HL-60/S4 treated with phorbol 12-myristate 13-acetate at 8.2 ng/mL for 4 days and 3 days (cell line): Measurements from ENCODE around the gene PIEZO1.

ENCODE experiments used
- in situ Hi-C: fragments of 300-500 bp; cut with MboI; formaldehyde crosslinking; loops from 2 replicates; pipeline ENCODE4 v1.15.0; 2022; ENCODE audit warnings: low sequenced_read_pairs

Gene PIEZO1

GRCh38 chr16:88770461-88771293 is 14.3 kb downstream of the PIEZO1 start:
- in situ Hi-C loops = no loop called here

DNA sequence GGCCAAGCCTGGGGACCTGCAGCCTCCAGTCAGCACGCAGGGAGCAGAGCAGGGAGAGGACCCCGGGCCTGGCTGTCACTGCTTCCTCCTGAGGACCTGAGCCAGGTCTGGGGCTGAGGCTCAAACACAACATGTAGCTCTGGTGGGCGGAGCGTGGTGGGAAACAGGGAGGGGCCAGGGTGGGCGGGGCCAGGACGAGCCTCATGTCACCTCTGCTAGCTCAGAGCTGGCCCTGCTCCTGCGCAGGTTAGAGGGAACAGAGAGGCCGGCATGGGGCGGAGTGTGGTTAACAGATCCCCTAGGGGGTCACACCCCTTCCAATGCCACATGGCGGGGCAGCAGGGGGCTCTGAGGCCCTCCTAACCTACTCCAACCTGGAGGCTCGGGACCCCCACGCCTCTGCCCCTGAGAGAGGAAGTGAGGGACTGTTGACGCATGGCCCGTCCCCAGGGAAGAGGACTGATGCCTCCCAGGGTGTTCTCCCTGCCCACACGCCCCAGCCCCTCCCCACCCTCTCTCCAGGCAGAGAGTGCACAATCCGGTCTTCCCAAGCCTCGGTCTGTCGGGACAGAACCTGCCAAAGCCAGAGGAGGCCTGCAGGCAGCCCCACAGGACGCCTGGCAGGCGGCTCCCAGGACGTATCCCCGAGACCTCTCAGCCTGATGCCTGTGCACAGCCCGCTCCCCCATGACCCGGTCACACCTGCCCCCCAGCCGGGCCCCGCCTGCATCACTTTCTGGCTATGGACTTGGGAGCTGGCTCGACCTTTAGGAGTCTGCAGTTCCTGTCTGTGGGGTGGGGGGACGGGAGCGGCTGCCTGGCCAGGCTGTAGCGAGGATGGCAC is 15.2 kb downstream of the PIEZO1 start:
- in situ Hi-C loops = no loop called here

DNA sequence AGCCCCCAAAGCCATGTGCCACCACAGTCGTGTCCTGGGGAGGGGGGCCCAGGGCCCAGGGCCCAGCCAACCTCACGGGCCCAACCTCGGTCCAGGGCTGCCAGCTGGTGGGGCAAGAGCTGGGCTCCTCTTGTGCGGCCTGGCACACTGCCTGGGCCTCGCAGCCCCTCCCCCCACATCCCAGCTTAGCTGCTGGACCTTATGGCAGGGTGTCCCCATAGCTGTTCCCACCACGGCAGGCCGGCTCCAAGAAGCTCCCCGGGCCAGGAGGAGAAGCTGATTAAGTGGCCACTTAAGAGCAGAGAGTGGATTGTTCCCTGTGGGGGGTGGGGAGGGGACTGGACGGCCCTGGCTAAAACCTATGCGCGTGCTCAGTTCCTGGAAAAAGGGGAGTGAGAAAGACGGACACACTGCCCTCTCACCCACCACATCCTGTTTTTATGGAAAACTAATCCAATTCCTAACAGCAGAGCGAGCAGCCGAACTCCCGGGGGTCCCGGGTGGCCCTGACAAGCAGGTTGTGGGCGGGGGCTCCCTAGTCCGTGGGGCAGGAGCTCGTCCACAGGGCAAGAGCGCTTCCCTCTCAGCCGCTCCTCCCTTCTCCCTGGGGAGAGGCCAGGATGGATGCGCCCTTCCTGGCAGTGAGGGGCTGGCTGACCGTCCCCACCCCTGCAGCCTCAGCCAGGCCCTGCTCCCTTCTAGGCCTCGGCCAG is 16.8 kb downstream of the PIEZO1 start:
- in situ Hi-C loops = no loop called here

GRCh38 chr16:88767546-88768070 is 17.4 kb downstream of the PIEZO1 start:
- in situ Hi-C loops = no loop called here

DNA sequence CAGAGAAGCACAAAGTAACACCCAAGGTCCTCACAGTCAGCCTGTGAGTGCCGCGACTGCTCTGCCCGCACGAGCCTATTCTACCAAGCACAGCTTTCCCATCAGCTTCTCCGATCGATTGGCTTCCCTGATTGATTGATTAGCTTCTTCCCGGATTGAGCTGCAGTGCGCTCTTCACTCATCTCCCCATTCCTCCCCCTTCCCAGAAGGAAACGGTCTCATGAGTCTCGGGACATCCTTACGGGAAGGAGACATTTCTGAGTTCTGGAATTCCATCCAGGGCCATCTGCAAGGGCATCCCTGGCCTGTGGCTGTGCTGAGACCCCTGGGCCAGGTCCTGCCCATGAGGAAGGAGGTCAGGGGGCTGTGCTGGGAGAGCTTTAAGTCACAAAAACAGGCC is 18.0 kb downstream of the PIEZO1 start:
- in situ Hi-C loops = no loop called here

- in situ Hi-C loops = no loop called here
Observed at GRCh38 chr16:88764913-88765349, 20.1 kb downstream of the PIEZO1 start.

DNA sequence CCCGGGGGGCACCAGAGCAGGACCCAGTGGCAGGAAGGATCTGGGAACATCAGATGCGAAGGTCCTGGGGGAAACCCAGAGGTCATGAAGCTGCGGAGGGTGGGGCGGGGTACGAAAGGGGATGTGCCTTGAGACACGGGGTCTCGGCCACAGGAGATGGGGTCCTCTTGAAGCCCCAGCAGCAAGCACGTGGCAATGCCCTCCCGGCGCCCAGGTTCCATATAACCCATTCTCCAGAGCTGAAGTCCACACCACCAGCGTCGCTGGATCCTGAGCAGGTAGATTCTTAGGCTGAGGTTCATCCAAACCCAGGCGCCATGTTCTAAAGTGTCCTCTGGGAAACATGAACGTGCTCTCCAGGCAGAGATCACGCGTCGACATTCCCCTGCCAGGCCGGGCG is 20.9 kb downstream of the PIEZO1 start:
- in situ Hi-C loops = no loop called here

- in situ Hi-C loops = no loop called here
Observed at GRCh38 chr16:88763502-88764053, 21.4 kb downstream of the PIEZO1 start.

DNA sequence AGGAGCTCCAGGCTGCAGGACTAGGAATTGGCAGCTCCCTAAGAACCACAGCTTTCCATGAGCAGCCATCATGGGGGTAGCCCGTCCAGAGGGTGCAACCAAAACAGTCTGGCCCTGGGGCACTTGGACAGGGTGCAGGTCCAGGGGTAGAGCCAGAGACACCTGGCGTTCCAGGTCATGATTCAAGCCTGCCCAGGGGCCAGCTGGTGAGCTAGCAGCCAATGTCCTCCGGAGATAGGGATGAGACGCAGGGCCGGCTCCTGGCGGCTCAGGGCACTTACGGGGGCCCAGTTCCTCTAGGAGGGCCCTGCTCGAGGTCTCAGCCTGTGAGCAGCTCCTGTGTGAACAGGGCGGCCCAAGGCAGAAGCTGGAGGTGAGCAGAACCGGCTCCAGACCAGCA is 22.1 kb downstream of the PIEZO1 start:
- in situ Hi-C loops = no loop called here

DNA sequence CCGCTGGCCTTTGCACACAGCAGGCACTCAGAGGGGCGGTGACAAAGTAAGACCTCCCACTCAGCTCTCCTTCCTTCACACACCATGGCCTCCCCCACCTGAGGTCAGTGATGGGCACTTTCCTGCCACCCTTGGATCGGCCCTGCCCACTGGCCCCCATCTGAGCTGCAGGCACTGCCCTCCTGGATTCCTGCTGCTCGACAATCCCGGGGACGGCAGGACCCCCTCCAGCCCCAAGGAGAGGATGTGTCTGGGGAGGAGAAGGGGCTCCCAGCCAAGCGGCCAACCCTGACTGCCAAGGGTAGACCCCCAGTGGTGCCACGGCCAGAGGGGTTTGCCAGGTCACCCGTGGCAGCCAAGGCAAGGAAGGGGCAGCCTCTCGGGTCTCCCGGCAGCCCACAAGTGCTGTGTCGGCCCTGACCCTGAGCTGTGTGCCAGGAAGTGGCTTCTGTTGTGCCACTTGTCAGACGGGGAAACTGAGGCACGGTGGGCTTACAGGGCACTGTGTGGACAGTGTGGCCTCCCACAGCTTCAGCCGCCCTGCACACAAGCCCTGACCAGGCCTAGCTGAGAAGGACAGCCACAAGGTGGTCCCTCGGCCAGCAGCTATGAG is 22.7 kb downstream of the PIEZO1 start:
- in situ Hi-C loops = no loop called here

DNA sequence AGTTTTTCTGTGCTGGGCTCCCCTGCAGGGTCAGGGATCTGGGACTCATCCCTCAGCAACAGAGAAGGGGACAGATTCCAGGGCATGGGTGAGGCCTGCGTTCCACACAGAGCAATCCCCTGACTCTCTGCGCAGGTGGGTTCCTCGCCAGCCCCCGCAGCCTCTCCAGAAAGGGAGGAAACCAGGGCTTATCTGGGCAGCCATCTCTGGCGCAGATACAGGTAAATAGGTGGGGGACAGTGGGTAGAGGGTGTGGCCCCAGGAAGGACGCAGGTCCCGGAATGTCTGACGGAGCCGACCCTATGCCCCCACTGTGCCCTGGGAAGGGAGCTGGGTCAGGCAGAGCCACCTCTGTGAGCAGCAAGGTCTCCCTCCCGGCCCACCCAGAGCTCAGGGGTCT is 23.2 kb downstream of the PIEZO1 start:
- in situ Hi-C loops = no loop called here

- in situ Hi-C loops = no loop called here
Observed at GRCh38 chr16:88761143-88761534, 23.9 kb downstream of the PIEZO1 start.

DNA sequence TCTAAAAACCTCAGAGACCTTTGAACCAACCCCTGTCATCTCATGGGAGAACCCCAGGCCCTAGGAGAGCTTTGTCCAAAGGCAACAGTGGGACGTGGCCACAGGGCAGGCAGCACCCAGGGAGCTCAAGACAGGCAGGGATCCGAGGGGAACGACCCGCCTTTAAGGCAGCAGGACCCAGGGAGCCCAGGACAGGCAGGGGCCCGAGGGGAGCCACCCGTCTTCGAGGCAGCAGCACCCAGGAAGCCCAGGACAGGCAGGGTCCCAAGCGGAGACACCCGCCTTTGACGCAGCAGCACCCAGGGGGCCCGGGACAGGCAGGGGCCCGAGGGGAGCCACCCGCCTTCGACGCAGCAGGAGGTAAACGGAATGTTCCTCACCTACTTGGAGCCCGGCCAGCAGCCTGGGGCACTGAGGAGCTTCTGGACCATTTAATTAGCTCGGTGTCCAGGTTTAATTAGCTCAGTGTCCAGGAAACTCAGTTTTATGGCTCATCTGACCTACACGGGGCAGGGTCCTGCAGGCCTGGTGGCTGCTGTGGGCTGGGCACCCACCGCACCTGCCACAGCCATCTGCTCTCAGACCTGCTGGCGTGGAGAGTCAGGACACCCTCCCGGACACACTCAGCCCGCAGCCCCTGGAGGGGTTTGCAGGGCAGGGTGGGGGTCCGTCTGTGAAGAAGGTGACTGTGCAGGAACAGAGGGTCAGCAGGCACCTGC is 24.4 kb downstream of the PIEZO1 start:
- in situ Hi-C loops = no loop called here

- in situ Hi-C loops = no loop called here
Observed at GRCh38 chr16:88759976-88760350, 25.1 kb downstream of the PIEZO1 start.

DNA sequence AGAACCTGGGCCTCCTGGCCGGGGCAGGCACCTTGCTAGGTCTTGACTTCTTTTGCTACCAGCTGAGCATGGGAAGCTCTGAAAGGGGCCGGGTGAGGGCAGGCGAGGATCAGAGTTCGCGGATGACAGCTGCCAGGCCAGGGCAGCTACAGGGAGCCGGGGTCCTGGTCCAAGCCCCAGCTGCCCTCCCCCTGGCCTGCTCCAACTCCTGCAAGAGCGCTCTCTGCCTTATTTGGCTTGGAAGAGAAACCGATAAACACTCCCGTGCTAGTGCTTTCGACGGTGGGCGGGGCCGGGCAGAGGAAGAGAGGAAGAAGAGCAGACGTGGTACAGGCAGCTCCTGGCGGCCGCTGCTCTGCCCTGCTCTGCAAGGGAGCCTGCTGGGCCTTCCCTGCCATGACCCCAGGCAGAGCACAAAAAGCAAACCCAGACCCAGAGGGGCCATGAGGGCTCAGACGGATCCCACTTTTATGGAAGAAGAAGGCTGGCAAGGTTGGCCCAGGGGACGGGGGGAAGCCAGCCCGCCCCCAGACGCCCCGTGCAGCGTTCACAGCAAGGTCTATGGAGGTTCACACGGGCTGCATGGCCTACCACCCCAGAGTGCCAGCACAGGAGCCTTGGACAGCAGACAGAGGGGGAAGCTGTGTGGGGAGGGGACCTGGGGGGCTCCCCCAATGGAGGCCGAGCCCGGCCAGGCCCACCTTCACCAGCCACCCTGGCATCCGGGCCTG is 25.6 kb downstream of the PIEZO1 start:
- in situ Hi-C loops = no loop called here

DNA sequence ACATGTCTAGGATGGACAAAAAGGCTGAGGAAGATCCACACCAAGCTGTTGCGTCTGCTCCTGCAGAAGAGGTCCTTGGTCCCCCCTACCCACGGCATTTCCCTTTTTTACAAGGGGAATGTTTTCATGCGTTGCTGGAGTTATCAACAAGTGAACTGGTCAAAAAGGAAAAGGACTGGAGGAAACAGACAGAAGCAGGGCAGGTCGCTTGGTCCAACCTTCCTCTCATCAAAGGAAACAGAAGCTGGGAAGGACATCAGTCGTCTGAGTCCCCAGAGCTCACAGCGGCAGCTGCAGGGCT is 26.1 kb downstream of the PIEZO1 start:
- in situ Hi-C loops = no loop called here

GRCh38 chr16:88758227-88758943 is 26.6 kb downstream of the PIEZO1 start:
- in situ Hi-C loops = no loop called here

GRCh38 chr16:88755745-88756443 is 29.1 kb downstream of the PIEZO1 start:
- in situ Hi-C loops = no loop called here
